ENCODE results near the gene RBM22.

- TF ChIP-seq CTCF (IDR thresholded peaks at IDR 0.05; ENCODE audit: low read length) (no peak), EZH2 (IDR thresholded peaks at IDR 0.05; ENCODE audit: borderline replicate concordance, low read length) (no peak)
Measured at GRCh38 chr5:150658699-150659265, 42.1 kb downstream of the RBM22 start.
